GM10266 (cell line): ENCODE measurements around the gene TECTA.

ENCODE experiments used
- DNase-seq: peaks from one replicate; pipeline ENCODE4 v3.0.0; 2012; ENCODE audit errors: extremely low spot score
- TF ChIP-seq, protein P1 (sequence below): IDR thresholded peaks from 2 replicates; pipeline ENCODE4 v1.5.1; 2012; ENCODE audit warnings: mild to moderate bottlenecking, low read depth; ENCODE audit not compliant: control insufficient read depth, insufficient read depth; ENCODE audit errors: missing control alignments

Gene TECTA

DNA sequence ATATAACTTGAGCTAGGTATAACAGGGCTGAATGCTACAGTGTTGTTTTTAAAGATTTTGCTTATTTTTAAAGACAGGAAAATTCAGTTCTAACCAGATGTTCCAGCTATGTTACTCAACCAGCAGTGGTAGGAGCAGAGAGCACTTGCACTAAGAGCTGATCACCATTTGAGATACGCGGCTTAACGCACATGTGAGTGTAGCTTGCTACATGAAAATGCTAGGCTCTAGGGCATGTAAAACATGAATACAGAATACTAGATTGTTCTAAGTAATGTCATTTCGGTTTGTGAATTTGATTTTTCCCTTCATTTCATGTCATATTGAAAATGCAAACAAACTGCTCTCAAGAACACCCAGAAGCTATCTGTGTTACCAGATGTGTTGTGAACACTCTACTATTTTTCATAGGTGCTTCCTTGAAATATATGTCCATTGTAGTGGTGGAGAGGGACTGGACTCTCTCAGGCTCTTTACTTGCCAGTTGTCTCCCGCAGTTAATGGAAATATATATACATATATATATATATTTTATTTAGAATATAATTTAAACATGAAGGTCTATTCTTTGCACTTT lies 10.8 kb upstream of the TECTA start:
- TF ChIP-seq, protein P1, sequence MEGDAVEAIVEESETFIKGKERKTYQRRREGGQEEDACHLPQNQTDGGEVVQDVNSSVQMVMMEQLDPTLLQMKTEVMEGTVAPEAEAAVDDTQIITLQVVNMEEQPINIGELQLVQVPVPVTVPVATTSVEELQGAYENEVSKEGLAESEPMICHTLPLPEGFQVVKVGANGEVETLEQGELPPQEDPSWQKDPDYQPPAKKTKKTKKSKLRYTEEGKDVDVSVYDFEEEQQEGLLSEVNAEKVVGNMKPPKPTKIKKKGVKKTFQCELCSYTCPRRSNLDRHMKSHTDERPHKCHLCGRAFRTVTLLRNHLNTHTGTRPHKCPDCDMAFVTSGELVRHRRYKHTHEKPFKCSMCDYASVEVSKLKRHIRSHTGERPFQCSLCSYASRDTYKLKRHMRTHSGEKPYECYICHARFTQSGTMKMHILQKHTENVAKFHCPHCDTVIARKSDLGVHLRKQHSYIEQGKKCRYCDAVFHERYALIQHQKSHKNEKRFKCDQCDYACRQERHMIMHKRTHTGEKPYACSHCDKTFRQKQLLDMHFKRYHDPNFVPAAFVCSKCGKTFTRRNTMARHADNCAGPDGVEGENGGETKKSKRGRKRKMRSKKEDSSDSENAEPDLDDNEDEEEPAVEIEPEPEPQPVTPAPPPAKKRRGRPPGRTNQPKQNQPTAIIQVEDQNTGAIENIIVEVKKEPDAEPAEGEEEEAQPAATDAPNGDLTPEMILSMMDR, result no peak
- no peak for DNase-seq

DNA sequence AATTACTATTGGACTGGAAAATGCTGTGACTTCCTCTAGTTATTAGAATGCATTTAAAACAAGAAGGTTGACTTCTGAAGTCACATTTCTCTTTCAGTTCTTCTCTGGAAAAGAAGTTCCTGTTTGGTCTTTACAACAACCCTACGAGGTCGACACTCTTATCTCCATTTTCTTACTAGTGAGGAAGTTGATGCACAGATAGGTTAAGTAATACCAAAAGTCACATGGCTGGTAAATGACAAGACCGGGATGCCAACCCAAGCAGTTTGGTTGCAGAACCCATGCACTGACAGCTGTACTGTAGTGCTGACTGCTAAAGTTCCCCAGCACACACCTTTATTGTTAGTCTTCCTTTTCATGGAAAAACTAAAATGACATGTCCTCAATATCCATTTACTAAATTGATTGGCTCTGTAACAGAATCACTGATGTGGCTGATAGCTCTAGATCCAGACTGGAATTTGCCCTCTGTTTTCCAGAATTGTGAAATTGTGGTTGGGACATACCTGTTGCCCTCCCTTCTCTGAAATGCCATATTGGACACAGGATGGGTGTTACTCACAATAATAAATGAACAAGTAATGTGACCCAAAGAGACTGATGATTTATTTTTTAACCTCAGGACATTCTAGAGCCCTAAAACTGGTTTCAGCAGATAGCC lies 9.4 kb upstream of the TECTA start:
- DNase-seq, result no peak

DNA sequence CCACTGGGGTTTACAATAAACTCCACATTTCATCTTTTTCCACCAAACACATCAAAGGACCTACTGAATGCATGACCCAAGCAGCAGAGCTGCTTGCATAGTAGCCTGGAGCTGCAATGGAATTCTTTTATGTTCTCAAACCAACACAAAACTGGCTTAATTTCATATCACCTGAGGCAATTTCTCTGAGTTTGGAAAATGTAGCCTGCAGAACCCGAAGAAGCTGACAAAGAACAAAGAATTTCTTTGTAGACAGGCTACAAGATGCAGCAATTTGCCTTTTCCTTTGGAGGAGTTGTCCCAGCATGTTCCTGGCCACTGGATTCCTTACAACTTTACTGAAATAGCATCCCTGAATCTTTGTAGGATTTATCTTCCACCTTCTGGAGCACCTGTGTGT lies 5.5 kb upstream of the TECTA start:
- DNase-seq, result no peak
- TF ChIP-seq, protein P1, result no peak

More for the DNA sequence above, 9.4 kb upstream of the TECTA start:
- TF ChIP-seq, protein P1, result no peak

DNA sequence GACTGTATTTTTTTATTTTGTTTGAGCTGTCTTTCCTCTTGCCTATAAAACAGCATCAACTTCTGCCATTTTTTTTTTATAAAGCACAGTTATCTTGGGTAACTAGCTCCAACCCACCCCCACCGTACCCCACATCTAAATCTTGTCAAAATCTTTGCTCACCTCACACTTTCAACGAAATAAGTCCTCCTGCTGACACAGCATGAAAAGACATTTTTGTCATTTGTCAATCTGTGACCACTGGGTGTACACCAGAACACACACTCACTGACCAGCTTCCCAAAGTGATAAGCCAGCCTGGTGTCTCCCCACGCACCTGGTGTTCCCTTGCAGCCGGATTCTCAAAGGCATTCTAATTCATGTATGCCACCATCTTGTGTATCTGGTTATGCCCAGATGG lies 1.7 kb upstream of the TECTA start:
- no peak for DNase-seq
- TF ChIP-seq, protein P1, result no peak

DNA sequence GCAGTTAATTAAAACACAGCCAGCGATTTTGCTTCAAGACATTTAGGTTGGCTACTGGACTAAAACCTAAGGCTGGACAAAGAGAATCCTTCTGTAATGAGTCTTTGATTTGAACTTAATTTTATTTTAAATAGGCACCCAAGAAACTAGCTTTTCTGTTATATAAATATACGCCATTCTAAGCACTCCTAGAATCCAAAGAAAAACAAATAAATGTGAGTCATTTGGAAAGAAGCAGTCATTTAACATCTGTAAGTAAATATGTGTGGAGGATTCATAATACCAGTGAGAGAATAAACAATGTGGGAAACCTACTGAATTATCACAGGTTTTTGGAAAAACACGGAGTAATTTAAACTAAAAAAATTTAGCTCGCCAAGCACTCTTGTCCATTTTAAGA lies 1.2 kb upstream of the TECTA start:
- DNase-seq, result no peak
- TF ChIP-seq, protein P1, result no peak

DNA sequence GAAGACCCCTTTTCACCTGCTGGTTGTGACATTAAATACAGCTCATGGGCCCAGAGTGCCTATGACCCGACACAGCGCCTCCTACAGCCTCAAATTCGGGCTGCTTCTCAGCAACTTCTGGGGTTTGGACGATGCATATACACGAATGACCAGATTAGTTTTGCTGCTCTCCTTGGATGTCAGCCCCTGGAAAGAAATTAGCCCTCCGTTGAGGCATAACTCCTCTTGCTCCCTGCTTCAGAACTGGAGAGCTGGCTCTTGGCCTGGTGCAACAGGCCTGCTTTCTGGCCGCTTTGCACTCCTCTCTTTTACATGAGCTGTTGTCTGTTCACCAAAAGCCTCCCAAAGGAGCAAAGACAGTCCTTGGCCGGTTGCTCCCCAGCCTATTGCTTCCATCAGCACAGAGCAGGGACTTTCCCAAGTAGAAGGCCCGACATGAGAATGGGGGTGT lies 3.3 kb downstream of the TECTA start:
- DNase-seq, result no peak
- TF ChIP-seq, protein P1, result no peak

DNA sequence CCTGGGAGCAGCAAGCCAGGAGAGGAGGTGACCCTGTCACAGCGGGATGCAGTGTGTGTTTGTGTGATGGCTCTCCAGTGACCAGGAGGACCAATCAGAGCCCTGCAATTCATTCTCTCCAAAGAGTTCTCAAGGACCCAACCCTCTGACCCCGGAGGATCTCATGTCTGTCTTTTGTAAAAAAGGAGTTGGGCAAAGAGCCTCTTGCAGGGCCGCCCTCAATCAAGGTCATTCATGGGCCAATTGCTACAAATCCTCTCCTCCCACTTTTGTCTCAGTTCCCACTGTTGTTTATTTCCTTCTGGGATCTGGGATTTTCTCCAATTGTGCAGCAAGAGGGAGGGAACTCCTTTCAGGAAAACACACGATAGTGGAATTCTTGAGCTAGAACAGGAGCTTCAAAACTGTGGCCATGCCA lies 4.0 kb downstream of the TECTA start:
- TF ChIP-seq, protein P1, result no peak
- no peak for DNase-seq
